GM19099 (cell line): ENCODE data around the gene FAM184A.

Experiments
- POLR2A ChIP-seq: IDR thresholded peaks from 3 replicates; pipeline ENCODE4 v1.6.1; 2011; ENCODE audit warnings: low read depth; ENCODE audit not compliant: insufficient read length; ENCODE audit errors: extremely low read depth

FAM184A gene

DNA sequence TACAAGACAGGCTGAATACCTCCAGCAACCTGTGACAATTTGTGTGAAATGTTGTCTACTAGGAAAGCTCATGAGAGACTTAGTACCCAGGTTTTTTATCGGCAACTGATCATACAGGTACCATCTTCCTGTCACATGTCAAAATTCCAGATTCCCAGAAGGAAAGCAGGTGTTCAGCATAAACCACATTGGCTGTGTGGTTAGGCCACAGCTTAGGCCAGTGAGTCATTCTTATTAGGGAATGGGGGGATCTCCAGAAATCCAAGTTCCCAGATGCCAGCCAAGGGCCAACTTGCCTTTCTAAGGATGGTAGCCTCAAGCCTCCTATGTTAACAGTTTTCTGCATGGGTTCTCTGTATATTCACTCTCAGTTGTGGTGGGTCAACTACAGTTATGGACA, 65.9 kb downstream of the FAM184A start:
- TF ChIP-seq POLR2A, result no peak

DNA sequence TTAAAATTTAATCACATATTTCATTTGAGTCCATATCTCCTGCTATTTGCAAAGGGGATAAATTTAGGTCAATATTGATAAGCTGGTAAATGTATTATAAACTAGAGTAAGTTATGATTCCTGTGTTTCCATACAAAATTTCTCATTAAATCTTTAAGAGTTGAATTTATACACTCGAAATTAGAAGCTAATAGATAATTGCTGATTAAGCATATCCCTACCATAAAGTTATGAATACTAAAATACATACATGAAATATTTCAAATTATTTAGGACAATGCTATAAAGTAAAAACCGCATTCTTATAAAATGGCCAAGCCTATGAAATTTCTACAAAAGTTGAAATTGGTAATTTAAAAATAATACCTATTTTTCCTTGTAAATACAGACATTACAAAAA, 71.5 kb downstream of the FAM184A start:
- no peak for TF ChIP-seq POLR2A

DNA sequence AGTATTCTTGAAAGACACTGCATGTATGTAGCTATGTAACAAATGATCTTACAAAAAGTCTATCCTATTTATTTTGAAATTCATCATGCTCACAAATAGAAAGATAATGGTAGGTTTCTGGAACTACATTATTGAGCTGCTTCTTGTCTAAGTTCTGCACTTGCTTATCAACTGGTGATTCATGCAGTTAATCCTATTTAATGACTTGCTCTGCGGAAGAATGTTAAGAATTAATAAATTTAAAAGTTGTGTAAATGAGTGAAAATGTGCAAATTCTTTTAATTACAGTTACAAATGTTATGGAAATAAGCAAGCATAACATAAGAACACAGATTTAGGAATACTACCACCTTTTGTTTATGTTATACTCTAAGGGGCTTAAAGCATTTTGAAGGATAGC, 76.4 kb downstream of the FAM184A start:
- TF ChIP-seq POLR2A, result no peak

DNA sequence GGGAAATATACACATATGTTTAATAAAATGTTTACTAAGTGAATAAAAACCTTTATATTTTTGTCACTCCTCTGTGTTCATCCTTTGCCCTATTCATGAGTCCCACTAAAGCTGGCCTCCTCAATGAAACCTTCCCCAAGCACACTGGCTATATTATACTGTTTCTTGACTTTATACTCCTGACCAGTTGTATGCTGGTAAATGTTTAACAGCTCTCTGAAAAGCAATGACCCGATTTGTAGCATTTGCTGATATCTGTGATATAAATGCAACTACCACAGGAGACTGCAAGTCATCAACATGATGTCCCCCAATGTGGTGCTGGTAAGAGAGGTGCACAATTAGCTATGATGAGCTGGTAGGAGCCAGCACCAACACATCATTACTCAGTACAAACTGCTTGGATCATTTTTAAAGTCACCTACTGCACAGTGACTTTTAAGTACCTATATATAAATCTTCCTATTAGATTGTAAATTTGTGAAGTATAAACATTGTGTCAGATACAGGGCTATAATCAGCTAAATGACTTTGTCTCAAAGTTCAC, 78.9 kb downstream of the FAM184A start:
- TF ChIP-seq POLR2A, result no peak

DNA sequence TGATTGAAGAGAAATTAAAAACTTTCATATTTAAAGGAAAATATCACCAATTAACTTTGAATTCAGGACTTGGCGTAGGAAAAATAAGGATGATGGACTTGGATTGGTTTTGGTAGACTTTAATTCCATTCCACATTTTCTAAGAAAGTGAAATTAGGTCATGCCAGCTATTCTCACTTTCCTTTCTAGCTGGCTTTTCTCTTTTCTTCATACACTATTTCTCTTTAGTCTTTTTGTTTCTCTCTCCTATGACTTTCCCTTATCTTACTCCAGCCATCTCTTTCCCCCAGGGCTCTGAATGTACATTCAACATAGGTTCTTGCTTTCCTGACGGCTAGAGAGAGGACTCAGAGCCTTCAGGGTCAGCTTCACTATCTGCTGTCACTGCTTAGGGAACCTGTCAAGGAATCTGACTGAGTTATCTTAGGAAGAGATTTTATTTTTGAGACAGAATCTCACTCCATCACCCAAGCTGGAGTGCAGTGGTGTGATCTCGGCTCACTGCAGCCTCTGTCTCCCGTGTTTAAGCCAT, 82.1 kb downstream of the FAM184A start:
- TF ChIP-seq POLR2A, result no peak

DNA sequence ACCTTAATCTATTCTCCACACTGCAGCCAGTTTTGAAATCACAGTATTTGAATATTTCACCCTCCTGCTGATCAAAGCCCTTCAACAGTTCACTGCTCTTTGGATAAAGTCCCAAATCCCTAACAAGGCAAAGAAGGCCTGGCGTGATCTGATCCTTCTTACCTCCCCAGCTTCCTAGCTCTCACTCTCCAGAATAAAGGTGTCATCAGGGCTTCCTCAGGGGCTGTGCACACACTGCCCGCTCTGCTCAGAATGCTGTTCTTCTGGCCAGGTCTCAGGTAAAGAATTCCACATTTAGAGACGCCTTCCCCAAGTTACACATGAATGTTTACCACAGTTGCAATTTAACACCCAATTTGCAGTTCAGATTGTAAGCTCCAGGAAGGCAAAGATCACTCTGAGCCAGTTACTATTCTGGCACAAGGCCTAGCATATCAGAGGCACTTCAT, 84.6 kb downstream of the FAM184A start:
- no peak for TF ChIP-seq POLR2A

DNA sequence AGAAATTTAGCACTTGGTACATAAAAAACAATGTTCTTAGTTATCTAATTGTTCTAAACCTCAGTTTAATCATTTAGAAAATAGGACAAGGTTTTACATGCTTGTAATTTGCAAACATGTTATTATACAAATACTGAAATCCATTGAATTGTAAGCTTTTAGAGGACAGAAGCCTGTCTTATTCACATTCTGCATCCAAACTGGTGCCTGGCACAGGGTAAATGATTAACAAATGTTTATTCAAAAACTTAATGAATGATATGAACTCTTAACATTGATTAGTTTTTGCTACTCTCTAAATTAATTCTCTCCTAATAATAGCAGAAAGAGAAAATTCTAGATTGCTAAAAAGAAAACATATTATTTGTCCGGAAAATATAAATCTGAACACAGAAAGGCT, 85.1 kb downstream of the FAM184A start:
- TF ChIP-seq POLR2A, result no peak

DNA sequence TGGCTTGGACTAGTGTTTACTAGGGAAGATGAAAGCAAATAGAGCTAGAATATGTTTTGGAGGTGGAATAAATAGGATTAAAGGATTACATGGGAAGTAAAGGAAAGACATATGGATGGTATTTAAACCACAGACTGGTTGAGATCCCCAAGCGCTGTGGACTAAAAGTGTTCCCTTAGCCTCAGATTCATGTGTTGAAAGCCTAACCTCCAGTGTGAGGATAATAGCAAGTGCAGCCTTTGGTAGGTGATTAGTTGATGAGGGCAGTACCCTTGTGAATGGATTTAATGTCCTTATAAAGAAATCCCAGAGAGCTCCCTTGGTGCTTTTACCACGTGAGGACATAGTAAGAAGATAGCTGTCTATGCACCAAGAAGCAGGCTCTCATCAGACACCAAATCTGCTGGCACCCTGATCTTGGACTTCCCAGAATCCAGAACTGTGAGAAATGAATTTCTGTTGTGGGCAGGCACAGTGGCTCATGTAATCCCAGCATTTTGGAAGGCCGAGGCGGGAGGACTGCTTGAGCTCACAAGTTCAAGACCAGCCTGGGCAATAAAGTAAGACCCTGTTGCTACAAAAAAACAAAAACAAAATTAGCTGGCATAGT, 86.2 kb downstream of the FAM184A start:
- TF ChIP-seq POLR2A, result no peak

DNA sequence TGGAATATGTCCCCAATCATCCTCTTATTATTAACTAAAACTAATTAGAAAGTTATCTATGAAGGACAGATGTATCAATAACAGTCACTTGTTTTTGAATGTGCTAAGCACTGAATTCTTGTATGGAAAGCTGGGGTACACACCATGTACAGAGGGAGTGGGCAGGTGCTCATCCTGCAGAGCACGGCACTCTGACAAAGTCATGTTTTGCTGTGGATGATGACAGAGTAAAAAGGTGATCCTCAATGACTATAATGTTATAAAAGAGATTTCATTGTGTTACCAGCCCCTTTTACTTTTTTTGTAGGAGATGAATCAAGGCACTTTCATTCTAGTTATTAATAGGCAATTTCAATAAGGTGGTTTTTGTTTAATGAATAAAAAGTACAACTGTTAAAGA, 92.2 kb downstream of the FAM184A start:
- TF ChIP-seq POLR2A, result no peak

DNA sequence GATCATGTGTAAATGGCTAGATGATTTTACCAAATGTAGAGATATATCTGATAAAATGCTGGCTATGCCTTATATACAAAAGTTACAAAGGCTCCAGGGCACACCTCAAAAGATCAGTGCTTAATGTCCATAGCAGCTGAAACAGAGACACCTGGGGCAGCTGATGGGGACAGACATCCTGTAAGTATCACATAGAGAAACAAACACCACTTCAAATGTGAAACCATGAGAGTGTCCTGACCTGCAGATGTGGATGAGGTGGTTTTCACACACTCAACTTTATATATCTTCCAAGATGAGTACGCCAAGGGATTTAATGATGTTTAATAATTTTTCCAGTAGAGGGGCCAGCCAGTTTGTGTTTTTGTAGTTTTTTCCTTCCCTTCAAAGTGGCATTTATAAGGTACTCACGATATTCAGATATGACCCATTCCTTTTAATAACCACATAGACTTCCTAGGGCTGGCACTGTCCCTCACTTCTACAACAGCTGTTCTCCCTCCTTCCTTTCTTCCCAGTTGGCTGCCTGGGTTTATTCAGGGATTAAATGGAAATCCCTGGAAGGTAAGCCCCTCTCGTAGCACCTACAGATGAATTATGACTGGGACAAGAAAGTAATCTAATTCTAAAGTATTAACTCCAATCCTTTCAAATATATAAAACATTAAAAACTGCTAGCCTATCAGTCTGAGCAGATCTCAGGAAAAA, 93.2 kb downstream of the FAM184A start:
- no peak for TF ChIP-seq POLR2A

DNA sequence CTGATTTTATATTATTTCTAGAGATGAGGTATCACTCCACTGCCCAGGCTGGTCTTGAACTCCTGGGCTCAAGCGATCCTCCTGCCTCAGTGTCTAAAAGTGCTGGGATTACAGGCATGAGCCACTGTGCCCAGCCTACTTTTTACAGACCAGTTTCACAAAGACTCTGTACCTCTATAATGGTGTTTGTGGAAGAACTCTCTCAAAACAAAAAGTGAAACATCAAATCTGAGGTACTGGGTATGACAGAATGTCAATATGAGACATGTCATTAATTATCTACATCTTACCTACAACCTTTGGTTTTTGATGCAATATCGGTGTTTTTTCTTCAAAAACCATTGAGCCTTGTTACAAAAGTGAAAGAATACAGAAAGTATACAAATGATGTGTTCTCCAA, 94.1 kb downstream of the FAM184A start:
- no peak for TF ChIP-seq POLR2A

DNA sequence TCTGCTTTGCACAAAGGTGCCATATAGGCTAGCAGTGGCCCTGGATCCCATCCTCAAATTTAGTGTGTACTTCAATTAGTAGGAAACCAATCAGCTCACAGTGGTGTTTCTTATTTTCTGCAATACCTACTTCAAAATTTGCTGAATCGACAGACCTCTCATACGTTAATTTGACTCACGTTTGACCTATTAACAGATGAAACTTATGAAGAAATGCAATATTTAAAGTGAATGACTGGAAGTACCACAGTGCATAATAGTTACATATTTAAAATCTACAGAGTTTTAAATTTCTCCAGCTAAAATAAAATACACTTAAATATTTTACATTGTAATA, 95.9 kb downstream of the FAM184A start:
- no peak for TF ChIP-seq POLR2A

DNA sequence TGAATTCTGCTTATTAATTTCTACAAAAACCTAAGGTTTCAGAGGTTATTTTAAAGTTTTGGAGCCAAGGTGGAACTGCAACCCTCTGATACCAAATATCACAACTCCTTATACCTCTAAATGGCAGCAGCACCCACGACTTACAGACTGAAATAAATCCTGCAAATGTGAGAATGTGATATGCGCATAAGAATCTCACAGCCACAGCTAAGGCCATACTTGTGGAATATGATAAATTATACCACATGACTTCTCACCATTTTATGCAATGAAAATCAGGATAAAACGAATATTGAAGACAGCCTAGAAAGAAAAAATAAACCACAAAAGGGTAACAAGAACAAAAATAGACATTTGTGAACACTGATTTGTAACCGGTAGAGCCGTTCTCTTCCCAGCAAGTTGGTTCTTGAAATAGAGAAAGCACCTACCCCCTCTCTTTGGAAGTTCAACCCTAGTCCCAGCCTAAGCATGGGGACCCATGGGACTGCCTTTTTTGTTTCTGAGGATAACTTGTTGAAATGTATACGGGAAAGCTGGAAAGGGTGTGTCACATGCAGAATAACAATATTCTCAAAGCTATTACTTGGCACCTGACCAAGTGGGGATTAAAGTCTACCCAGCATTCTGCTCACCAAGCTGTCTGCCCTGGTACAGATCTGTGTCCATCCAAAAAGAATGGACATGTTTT, 96.4 kb downstream of the FAM184A start:
- no peak for TF ChIP-seq POLR2A

DNA sequence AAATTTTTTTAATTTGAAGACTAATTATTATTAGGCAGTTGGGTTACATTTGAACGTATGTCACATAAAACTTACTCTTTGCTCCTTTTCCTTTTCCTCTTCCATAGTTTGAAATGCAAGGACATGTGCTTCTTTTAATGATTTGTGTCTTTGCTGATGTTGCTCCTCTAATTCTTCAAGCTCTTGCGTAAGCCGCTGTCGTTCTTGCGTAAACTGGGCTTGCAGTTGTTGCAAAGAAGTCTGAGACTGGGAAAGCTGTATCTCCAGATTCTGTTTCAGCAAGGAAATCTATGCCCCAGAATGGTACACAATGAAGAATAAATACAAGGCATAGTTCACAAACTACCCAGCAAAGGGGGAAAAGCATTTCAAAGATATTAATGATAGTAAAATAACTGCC, 98.4 kb downstream of the FAM184A start:
- TF ChIP-seq POLR2A, result no peak

DNA sequence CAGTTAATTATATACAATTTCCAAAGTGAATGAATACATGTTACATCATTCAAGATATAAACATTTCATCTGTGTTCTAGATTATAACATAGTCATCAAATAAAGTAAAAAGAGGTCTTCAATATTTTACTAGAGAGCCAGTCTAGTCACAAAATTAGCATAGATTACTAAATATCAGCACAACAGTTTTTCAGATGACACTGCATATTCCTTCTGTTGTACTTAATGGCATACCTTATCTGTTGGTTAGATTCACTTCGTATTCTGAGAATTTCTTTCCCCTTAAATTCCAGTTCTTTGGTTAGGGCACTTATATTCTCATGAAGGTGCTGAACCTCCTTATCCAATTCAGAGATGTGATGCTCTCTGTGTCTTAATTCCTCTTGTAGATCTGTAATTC, 103.7 kb downstream of the FAM184A start:
- no peak for TF ChIP-seq POLR2A

DNA sequence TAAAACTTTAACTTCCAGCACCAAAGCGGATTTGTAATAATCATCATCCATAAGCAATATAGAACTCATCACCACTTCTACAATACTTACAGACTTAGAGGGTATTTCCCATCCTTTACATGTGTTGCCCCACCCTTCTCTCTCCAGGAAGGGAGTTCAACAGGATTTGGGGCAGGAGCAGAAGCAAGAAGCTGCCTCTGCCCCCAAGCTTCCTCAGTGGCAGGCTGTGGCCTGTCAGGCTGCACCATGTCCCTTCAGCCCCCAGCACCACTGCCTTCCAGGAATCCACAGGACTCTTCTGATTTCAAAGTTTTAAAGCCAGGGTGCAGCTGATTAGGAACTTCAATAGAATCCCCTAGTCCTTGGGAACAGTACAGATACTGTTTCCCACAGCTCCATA, 106.8 kb downstream of the FAM184A start:
- TF ChIP-seq POLR2A, result no peak
